MM.1S (cell line): ENCODE results near the gene MRNIP.

ENCODE experiments used
- EZH2 ChIP-seq: fragments of 300-600 bp; sonication (generic); optimal IDR thresholded peaks from 2 replicates; pipeline ENCODE3; 2017; ENCODE audit warnings: low read depth, mild to moderate bottlenecking, antibody characterized with exemption, low read length, mixed read lengths
- EZH2phosphoT487 ChIP-seq: fragments of 300-600 bp; sonication (generic); IDR thresholded peaks from 2 replicates; pipeline ENCODE4 v1.6.1; 2018; ENCODE audit warnings: antibody characterized with exemption, low read length
- TF ChIP-seq, protein P1 (sequence below): fragments of 300-600 bp; sonication (generic); IDR thresholded peaks from 2 replicates; pipeline ENCODE4 v1.5.1; 2016; ENCODE audit warnings: antibody characterized with exemption, low read length, mixed read lengths

DNA sequence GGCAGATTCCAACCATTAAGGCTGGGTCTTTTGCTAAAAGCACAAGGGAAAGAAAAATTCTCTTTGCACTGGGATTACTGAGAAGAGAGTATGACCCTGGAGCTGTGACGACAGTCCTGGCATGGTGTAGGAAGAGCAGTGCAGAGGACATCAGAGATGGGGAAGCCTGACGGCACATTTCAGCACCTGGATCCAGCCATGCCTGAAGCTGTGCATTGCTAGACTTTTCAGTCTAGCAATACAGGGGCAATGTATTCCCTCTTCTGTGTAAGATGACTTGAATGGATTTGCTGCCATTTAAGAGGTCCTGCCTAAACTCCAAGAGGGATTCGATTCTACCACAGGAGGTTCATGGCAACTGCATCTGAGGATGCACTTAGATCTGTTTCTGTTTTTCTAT lies 12.3 kb upstream of the MRNIP start:
- TF ChIP-seq, protein P1, sequence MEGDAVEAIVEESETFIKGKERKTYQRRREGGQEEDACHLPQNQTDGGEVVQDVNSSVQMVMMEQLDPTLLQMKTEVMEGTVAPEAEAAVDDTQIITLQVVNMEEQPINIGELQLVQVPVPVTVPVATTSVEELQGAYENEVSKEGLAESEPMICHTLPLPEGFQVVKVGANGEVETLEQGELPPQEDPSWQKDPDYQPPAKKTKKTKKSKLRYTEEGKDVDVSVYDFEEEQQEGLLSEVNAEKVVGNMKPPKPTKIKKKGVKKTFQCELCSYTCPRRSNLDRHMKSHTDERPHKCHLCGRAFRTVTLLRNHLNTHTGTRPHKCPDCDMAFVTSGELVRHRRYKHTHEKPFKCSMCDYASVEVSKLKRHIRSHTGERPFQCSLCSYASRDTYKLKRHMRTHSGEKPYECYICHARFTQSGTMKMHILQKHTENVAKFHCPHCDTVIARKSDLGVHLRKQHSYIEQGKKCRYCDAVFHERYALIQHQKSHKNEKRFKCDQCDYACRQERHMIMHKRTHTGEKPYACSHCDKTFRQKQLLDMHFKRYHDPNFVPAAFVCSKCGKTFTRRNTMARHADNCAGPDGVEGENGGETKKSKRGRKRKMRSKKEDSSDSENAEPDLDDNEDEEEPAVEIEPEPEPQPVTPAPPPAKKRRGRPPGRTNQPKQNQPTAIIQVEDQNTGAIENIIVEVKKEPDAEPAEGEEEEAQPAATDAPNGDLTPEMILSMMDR = no peak
- TF ChIP-seq EZH2phosphoT487 (no peak), EZH2 (no peak)
